HG03175 (cell line): ENCODE results near the gene ZSCAN12.

ENCODE experiments used
- ATAC-seq: cut with Tn5 transposase; IDR thresholded peaks from one replicate; pipeline ENCODE4 v1.9.1; 2021; ENCODE audit warnings: mild to moderate bottlenecking, moderate library complexity; ENCODE audit not compliant: unreplicated experiment

ZSCAN12 gene

DNA sequence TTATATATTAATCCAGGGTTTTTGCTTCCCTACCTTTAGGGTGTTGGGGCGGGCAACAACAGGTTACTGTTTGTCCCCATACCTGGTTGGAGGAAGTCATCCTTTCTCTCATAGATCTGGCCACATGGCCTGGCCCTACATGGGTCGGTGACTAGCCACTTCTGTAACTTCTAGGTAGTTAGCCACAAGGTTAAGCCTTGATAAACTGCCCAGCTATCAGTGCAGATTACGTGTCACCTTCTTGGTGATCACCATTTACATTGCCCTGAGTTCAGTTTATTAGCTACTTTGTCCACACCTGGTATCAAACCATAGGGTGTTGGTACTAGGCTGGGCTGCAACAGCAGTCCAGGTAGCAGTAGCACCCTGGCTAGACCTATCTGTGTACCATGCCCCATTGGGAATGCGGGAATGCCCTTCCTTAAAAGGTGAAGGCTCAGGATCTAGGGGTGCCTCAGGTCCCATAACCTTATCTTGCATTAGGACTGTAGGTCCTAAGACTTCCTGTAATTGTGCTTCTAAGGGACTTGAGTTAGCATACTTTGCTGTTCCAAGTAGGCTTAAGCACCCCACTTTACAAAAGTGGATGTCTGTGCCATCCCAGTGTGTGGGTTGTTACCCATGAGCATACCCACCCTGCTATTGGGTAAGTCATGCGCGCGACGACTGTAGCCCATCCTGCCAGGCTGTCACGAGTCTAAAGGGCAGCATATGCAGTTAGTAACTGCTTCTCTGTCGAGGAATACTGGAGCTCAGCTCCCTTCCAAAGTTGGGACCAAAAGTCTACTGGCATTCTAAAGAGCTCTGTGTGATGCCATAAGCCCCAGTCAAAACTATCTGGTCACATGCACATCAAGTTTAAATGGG lies 44.6 kb downstream of the ZSCAN12 start:
- no peak for ATAC-seq

GRCh38 chr6:28353981-28354676 lies 45.4 kb downstream of the ZSCAN12 start:
- ATAC-seq, result no peak

GRCh38 chr6:28353356-28353755 lies 46.2 kb downstream of the ZSCAN12 start:
- no peak for ATAC-seq

DNA sequence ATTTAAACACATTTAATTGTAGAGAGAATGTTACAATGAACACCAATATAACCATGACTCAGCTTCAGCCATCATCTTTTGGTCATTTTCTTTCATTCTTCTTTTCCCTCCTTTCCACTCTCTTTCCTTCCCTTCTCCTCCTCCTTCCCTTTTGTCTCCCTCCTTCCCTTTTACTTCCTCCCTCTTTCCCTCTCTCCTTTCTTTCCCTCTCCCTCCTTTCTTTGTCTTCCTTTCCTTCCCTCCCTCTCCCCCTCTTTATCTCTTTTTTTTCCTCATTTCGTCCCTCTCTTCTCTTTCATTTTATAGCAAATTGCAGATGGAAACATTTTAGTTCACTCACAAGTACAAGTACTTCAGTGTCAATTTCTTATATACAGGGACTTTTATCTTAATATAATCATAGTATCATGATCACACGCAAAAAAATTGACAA lies 48.0 kb downstream of the ZSCAN12 start:
- no peak for ATAC-seq

GRCh38 chr6:28351087-28351486 lies 48.5 kb downstream of the ZSCAN12 start:
- no peak for ATAC-seq

GRCh38 chr6:28349892-28350737 lies 49.4 kb downstream of the ZSCAN12 start, which contains the start of gene ZKSCAN3:
ZKSCAN3 (plus strand) TSS chr6:28349947; CDS start chr6:28359587, 9,640 bp downstream.
- ATAC-seq, result peak; percentile 94

DNA sequence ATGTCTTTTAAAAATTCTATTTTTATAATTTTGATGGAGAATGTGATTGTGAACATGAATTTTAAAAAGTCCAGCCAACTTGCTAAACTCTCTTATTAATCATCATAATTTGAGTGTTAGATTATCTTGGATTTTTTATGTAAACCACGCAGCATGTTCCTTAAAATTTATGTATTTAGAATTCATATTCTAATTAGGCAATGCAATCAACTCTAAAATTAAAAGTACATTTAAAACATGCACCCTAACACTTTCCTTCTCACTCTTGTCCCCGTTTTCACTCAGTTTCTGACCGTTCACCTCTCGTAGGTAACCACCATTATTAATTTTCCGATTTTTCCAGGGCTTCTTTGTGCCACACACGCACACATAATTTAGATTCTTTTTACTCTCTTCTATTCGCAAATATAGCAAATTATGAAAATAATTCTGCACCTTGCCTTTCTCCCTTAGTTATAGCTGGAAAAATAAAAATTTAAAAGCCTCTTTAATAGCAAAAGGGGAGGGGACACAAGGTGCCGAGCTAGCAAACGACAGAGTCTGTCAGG lies 50.1 kb downstream of the ZSCAN12 start:
- ATAC-seq, result no peak

- no peak for ATAC-seq
Measured at GRCh38 chr6:28347119-28347518, 52.4 kb downstream of the ZSCAN12 start.

DNA sequence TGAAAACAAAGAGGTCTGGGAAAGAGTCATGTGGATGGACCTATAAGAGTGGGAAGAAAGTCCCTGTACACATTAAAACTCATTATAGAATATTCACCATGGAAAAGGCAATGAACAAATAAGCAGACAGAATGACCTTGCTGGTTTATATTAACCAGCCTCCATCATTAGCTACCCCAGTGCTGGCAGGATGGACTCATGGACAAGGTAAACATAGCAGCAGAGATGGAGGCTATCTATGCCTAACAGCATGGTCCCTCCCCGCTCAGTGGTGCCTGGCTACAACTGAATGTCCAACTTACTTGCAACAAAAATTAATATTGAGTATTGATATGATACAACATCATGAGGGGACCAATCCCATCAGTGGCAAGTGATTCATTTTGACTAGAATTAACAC lies 54.3 kb downstream of the ZSCAN12 start:
- no peak for ATAC-seq

DNA sequence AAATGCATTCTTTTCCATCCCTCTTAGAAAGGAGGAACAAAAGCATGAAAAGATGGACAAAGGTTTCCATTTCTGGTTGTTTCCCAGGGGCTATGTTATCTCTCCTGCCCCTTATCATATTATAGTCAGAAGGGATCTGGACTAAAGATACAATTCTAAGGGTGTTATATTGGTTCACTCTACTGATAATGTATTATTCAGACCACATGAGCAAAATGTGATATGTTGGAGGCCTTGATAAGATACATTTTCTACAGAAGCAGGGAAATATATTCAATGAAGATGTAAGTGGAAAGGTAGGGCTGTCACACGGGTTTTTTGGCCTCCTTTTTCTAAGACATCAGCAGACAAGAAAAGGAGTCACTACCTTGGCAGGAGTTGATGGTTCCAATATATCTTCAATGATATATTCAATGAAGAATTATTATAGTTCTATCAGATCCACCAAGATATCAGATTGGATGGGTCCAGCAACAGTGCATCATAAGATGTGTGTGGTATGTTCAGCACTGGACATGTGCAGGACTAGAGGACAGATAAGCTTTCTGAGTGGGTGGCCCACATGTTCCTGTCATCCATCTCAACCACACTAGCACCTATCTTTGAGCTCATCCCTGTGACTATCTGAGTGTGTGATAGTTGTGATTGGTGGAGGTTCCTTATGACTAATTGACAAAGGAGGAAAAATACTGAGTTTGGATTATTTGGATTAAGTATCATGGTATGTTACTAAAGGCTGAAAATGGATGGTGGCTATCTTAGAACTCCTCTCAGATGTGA lies 55.5 kb downstream of the ZSCAN12 start:
- ATAC-seq, result no peak

- no peak for ATAC-seq
Measured at GRCh38 chr6:28340310-28341095, 59.0 kb downstream of the ZSCAN12 start.

DNA sequence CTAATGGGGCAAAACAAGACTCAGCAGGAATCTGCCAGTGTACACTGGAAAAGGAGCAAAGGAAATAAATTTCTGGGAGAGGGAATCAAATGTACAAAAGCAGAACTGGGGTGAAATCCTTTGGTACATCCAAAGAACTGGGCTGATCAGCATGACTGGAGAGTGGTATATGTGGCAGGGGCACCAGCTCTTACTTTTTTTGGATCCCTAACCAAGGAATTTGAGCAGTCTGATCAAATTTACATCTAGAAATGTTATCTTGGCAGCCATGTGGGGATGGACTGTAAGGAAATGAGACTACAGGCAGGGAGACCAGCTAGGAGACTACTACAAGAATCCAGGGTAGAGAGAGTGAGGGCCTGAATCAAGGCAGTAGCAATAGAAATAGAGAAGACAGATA lies 62.4 kb downstream of the ZSCAN12 start:
- ATAC-seq, result no peak

GRCh38 chr6:28336284-28337120 lies 63.0 kb downstream of the ZSCAN12 start:
- peak; percentile 53 for ATAC-seq

DNA sequence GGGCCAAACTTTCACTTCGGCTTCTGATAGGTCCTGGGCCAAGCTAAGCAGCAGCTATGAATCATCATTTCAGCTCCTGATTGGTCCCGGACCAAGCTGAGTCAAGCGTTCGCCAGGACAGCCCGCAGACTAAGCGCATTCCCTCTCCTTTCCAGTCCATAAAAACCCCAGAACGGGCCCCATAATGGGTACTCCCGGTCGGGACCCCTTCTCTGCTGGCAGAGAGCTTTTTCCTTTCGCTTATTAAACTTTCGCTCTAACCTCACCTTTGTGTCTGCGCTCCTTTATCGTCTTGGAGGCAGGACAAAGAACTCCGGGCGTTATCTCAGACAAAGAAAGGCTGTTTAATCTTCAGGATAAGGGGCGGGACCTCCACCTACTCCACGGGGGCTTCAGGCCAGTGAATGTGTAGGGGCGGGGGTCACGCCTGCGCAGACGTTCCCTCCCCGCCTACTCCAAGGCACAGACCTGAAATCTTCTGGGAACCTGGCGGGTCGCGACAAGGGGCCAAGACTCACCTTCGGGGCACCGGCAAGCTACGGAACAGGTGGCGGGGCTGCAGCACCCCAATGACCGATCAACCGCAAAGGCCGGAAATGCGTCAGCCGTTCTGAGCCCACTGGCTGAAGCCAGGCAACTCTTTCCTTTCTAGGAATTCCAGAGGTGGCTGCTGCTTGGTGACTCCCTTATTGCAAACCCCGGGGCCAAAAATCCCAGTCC lies 63.8 kb downstream of the ZSCAN12 start, which contains the start of gene ZSCAN31:
TSS of gene ZSCAN31 (minus strand) at position 585 of the 720 bp plus-strand sequence. CDS start 6,465 bp downstream, outside the sequence.
- peak; percentile 86 for ATAC-seq

DNA sequence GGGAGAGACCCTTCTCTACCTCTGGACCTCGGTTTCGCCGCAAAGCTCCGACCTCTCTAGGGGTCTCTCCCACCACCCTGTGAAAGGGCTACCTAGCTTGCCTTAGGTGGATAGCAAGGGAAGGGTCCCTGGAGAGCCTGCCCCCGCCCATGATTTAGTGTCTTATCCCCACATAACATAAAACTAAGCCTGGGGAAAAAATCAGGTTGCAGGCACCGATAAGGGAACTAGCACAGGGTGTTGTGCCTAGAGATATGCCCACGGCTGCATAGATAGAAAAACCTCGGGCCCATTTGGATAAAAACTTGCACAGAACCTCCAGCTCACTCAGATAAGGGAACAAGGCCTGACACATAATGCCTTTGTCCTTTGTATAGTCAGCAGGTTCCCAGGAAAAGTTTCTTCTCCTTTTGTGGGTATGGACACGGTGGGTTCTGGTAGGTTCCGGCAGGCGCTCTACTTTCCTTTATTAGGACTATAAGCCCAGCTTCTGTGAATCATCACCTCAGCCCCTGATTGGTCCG lies 64.4 kb downstream of the ZSCAN12 start:
- no peak for ATAC-seq

DNA sequence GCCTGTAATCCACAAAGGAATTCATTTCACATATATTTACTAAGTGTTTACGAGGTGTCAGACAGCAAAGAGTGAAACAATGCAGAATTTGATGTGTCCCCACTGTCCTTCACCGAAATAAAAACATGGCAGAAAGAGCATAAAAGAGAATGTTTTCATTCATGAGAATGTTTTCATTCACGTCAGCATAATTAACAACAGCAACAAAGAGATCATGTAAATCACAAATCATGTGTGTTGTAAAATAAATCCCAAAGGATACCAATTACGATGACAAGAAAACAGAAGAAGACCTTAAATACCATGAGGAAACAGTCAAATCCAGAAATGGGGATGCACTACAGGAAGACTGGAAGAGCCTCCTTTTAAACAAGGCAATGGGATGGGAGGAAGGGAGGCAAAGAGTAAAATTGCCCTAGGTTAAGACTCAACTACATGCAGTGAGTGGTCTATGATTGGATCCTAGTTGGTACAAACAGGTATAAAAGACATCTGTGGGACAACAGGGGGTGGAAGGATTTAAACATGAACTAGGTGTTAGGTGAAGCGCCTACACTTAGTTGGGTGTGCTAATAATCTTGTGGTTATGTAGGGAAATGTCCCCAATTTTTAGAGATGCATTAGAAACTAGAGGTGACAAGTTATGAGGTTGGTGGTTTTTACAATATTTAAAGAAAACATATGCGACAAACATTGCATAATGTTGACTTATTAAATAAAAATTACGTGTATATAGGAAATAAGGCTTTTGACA lies 65.1 kb downstream of the ZSCAN12 start:
- ATAC-seq, result no peak

DNA sequence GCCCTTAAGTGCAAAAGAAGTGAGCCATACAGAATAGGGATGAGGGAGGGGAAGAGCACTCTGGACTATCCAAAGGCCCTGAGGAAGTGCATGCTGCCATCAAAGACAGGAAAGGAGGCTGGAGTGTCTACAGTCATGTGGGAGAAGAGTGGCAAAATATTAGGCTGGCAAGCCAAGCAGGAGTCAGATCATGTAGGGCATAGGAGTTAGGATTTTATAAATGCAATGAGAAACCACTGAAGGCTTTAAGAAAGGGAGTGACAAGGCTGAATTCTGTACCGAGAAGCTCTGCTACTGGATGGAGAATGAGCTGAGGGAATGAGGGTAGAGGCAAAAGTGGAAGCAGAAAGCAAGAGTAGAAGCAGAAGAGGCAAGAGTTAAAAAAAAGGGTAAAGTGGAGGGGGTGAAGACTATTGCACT lies 65.9 kb downstream of the ZSCAN12 start:
- ATAC-seq, result no peak
